Posterior vena cava (tissue), 2 donors: Measurements from ENCODE around the gene CTNND2. TPM values are rescaled to one million over a fixed set of nuclear protein-coding genes. Genes with fewer than 3 reads are reported as not detected.
"Not testable (repeated sequence)": the region's sequence is repeated elsewhere in the genome, so short reads cannot be mapped to it uniquely, and the experiment has no call there.

Source experiments
- DNase-seq: peaks from one replicate; pipeline ENCODE4 v3.0.0-alpha.2; 2020; ENCODE audit warnings: low spot score
- intact Hi-C, 2 donors: fragments of 100-400 bp; cut with DNase I; formaldehyde crosslinking; loops; one replicate each; pipeline versions ENCODE4 v1.14.1 to v1.14.2; 2022 to 2023
- total RNA-seq, 2 donors: library from RNA; stranded (reverse); fragmentation: NEBNext Ultra II Directional; extraction: Animal tissue kit (Norgen Biotek cat#: 25700); gene quantifications; one replicate each; pipeline ENCODE4 v1.2.1, GENCODE V29; 2021
- donor health status: DM: yes; HTN: yes; CAD: no.
- donor health status: DM: yes; HTN: yes; CAD: no.

The CTNND2 gene
- total RNA-seq, 2 donors from 2014 or later: 0.46 to 1.6 TPM

DNA sequence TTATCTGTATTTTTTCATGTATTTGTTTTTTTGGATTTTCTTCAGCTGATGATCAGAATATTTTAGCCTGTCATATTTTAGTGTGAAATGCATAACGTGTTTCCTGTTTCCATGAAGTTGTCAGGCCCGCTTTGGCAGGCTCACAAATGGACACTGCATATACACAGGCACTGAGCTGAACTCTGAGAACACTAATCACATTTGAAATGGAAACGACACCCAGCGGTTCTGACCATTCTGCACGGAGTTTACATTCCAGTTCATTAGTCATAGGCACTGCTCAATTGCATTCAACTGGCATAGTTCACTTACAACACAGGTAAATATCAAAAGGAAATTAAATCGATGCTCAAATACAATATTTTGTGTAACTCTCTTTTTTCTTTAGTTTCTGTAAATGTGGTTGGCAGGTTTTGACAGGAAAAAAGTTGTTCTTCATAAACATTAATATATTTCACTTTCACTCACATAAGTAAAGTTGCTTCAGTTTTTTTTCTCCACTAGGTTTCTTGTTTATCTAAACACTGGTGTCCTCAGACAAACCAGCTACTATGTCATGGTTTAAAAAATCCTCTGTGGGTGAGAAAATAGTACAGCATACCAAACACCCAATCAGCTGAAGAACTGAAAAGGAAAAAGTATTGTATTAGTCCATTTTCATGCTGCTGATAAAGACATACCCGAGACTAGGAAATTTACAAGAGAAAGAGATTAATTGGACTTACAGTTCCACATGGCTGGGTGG is 584.2 kb downstream of the CTNND2 start:
- intact Hi-C loops: no loop called here
- DNase-seq: no peak

- DNase-seq, intact Hi-C loops: not testable (repeated sequence)
Measured at GRCh38 chr5:11313694-11314093, 590.6 kb downstream of the CTNND2 start.

DNA sequence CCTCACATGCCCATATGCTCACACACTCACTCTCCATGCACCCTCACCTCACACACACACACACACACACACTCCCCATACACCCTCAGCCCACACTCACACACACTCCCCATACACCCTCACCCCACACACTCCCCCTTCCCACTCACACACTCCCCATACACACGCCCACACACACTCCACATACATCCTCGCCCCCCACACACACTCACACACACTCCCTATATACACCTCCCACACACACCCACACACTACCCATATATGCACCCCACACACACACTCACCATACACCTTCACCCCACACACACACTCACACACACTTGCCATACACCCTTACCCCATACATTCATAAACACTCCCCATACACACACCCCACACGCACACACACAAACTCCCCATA is 592.5 kb downstream of the CTNND2 start:
- intact Hi-C loops: no loop called here
- DNase-seq: no peak

GRCh38 chr5:11311272-11311671 is 593.0 kb downstream of the CTNND2 start:
- intact Hi-C loops: no loop called here
- DNase-seq: no peak

DNA sequence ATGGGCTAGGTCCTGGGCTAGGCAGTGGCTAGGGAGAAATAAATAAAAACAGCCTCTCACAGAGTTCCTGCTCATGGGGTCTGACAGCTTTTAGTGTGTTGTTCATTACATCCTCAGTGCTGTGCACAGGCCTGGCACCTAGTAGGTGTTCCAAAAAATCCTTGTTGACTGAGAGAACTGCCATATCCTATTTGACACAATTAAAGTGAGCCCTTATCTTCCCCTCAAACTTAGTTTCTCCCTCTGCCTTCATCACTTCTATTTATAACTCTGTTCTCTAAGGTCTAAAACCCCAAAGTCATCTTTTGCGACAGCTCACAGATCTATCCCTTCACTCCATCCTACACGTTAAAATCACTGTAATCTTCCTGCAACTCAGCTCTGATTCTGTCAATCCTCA is 594.1 kb downstream of the CTNND2 start:
- intact Hi-C loops: no loop called here
- DNase-seq: no peak

DNA sequence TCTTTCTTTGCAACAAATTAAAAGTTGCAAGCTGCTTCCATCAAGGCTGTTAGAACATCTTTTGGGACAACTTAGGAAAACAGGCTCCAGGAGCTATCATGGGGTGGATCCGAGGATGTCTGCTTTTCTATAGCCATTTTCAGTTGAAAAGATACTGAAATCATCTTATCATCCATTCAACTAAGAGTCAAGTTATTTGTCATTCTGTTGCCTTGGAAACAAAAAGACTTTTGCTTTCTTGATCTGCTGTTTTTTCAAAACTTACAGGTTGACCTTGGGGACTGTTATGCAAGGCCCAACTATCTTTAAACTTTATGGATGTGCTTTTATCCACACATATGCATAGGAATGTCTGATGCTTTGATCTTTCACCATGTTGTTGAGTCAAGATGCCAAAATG is 597.9 kb downstream of the CTNND2 start:
- intact Hi-C loops: no loop called here
- no peak for DNase-seq

GRCh38 chr5:11305245-11305644 is 599.0 kb downstream of the CTNND2 start:
- intact Hi-C loops: no loop called here
- DNase-seq: no peak

- intact Hi-C loops: no loop called here
Measured at GRCh38 chr5:11304641-11305040, 599.6 kb downstream of the CTNND2 start.

DNA sequence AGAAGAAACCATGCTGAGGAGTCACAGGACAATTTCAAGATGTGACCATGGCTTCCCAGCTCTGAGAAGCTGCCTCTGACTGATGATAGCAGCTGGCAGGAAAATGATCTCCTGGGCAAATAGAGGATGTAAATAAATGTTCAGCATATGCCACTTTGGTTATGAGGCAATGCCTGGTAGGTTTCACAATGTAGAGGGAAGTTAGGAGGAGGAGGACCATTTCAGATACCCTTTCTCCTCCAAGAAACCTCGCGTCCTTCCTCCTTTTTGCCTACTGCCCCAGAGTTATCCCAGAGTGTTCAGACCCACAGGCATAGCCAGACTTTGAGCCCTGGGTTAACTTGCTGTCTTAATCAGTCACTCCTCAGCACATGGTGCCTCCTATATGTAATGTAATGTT is 601.6 kb downstream of the CTNND2 start:
- no peak for DNase-seq
- intact Hi-C loops: no loop called here

More at GRCh38 chr5:11304641-11305040, 599.6 kb downstream of the CTNND2 start:
- no peak for DNase-seq

- intact Hi-C loops: no loop called here
Measured at GRCh38 chr5:11301171-11301570, 603.1 kb downstream of the CTNND2 start.

GRCh38 chr5:11300736-11301135 is 603.5 kb downstream of the CTNND2 start:
- DNase-seq: no peak
- intact Hi-C loops: no loop called here

More at GRCh38 chr5:11301171-11301570, 603.1 kb downstream of the CTNND2 start:
- DNase-seq: no peak

- intact Hi-C loops: no loop called here
- no peak for DNase-seq
Measured at GRCh38 chr5:11298877-11299276, 605.4 kb downstream of the CTNND2 start.

DNA sequence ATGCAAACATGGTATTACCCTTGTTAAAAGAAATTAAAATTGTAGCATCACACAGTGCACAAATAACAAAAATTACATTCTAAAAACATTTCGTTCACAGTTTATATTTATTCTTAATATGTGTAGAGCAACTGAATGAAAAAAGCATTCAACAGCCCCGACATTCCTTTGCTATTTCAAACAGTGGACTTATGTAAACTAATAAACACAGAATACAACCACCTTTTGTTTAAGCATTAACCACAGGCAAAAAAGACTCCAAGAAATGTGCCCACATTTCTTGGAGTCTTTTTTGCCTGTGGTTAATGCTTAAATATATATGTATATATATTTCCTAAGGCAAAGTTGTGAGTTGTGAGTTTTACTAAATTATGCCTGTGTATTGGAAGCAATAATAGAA is 610.7 kb downstream of the CTNND2 start:
- no peak for DNase-seq
- intact Hi-C loops: no loop called here

DNA sequence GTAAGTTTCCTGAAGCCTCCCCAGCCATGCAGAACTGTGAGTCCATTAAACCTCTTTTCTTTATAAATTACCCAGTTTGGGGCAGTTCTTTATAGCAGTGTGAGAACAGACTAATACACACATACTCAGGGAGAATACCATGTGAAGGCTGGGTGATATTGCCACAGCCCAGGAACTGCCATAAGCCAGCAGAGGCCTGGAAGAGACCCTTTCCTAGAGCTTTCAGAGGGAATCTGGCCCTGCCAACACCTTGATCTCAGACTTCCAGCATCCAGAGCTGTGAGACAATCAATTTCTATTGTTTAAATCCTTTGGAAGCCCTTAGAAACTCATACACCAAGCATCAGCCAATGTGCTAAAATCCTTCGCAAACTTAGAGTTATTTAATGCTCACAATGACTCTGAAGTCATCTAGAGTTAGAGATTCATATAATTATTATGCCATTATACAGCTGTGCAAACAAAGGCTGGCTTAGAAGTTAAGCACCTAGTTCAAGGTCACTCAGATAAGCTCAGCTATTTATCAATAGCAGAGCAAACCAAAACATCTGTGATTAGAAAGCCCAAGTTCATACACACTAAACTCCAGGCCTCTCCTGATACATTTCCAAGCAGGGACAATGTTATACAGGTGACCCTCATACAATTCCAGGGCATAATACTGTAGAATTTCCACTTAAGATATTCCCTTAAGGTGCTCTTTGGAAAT is 611.4 kb downstream of the CTNND2 start:
- intact Hi-C loops: no loop called here
- no peak for DNase-seq

- no peak for DNase-seq
- intact Hi-C loops: no loop called here
Measured at GRCh38 chr5:11289733-11290132, 614.5 kb downstream of the CTNND2 start.

- intact Hi-C loops: no loop called here
- no peak for DNase-seq
Measured at GRCh38 chr5:11289208-11289607, 615.0 kb downstream of the CTNND2 start.

- intact Hi-C loops: no loop called here
Measured at GRCh38 chr5:11281842-11282241, 622.4 kb downstream of the CTNND2 start.

DNA sequence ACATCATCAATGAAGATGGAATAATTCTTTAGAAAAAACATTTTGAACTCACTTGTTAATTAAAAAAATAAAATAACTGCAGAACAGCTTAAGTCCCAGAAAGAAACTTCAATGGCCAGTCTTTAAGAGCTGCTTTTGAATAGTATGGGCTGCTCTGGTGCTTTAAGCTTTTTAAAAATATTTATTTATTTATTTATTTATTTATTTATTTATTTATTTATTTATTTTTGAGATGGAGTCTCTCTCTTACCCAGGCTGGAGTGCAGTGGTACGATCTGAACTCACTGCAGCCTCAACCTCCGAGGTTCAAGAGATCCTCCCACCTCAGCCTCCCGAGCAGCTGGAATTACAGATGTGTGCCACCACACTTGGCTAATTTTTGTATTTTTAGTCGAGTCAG is 626.9 kb downstream of the CTNND2 start:
- intact Hi-C loops: no loop called here
- no peak for DNase-seq

More at GRCh38 chr5:11281842-11282241, 622.4 kb downstream of the CTNND2 start:
- DNase-seq: no peak

DNA sequence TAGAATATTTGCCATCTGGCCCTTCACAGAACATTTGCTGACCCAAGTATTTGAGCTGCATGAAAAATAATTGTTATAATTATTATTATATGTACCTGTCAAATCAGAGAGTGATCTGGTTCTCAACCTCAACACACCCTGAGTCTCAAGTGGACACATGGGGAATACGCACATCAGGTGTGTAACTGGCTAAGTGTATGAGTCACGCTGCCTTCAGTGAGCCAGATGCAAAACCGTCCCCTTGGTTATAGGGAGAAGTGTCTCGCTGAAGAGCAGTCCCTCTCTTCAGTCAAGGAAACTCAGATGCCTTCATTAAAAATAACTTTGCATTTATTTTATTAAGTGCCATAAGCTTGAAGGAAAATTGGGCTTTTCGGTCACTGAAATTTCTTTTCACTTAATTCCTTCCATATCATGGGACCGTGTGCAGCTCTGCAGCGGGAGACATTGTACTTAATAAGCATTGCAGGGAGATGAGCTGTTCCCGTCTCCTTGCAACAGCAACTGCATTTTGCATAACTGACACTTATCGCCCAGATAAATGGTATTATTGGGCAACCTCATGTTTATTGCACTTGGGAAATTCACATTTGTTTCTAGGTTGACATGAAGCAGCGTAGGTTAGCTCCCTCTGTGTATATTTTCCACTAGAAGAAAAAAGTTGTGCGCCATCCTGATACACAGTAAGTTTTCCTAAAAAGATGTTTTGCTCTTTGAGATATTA is 630.9 kb downstream of the CTNND2 start:
- intact Hi-C loops: loop anchor here in 1 of 2 donors (5.0 kb wide), 1 partner anchor 946 kb away; no protein-coding TSS in a partner anchor

DNA sequence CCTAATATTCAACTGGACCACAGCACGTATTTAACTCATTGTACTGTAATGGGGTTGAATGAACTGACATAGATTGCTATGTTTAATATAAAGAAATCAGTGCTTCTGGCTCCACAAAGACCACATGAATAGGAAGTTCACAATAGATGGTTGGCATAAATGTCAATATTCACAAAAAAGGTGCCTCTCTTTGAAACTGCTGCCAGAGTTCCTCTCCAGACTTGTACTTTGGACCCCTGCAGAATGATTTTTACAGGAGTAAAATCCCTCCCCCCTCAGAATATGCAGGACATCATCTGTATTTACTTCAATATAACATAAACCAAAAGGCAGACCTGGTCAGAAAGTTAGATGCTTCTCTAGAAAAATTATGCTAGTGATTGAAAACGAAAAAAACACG is 634.7 kb downstream of the CTNND2 start:
- intact Hi-C loops: no loop called here
- no peak for DNase-seq

More for the DNA sequence above, 630.9 kb downstream of the CTNND2 start:
- no peak for DNase-seq
